Left forelimb (tissue), 1 donor: Measurements from ENCODE around the gene TTYH1.
"Not testable (repeated sequence)": the region's sequence is repeated elsewhere in the genome, so short reads cannot be mapped to it uniquely, and the experiment has no call there.

Experiments
- DNase-seq: peaks from one replicate; pipeline ENCODE4 v3.0.0-alpha.2; 2018; ENCODE audit warnings: low spot score

The TTYH1 gene

GRCh38 chr19:54461210-54461609 is 45.9 kb downstream of the TTYH1 start:
- no peak for DNase-seq

DNA sequence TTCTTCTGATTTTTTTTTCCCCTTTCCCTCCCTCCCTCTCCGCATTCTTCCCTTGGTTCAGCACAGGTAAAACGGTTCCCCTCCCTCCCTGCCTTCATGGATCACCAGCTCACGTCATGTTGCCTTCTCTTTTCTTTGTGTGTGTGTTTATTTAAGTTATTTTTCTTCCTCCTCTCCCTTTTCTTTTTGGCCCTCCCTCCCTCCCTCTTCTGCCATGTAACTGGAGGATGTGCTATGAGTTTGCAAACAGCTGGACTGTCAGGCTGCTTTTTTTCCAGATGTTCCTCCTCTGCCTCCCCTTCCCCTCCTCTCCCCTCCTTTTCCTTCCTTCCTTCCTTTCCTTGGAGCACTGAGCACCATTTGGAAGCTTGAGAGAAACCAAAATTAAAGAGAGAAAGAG is 46.3 kb downstream of the TTYH1 start:
- DNase-seq, result no peak

DNA sequence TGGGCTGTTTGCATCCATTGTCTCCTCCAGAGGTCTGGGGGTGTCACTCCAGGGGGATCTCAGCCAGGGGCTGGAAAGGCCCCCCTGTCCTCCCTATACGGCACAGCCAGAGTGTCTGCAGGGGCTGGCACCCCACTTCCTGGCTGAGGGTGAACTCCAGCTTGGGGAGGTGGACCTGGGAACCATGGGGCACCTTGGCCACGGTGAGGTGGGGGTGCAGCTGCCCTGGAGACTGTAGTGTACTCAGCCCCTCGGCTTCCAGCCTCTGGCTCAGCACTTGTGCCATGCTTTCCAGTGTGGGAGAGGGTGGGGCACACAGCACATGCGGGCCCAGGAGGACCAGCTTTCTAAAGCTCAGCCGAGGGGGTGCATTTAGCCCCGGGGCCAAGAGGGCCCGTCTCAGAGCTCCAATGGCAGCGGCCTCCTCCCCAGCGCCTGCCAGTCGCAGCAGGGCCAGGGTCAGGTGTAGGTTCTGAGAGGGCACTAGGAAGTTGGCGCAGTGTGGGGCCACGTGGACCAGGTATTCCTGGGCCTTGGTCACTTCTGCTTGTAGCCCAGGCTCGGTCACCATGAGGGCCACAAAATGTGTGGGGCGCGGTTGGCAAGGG is 46.9 kb downstream of the TTYH1 start:
- no peak for DNase-seq

DNA sequence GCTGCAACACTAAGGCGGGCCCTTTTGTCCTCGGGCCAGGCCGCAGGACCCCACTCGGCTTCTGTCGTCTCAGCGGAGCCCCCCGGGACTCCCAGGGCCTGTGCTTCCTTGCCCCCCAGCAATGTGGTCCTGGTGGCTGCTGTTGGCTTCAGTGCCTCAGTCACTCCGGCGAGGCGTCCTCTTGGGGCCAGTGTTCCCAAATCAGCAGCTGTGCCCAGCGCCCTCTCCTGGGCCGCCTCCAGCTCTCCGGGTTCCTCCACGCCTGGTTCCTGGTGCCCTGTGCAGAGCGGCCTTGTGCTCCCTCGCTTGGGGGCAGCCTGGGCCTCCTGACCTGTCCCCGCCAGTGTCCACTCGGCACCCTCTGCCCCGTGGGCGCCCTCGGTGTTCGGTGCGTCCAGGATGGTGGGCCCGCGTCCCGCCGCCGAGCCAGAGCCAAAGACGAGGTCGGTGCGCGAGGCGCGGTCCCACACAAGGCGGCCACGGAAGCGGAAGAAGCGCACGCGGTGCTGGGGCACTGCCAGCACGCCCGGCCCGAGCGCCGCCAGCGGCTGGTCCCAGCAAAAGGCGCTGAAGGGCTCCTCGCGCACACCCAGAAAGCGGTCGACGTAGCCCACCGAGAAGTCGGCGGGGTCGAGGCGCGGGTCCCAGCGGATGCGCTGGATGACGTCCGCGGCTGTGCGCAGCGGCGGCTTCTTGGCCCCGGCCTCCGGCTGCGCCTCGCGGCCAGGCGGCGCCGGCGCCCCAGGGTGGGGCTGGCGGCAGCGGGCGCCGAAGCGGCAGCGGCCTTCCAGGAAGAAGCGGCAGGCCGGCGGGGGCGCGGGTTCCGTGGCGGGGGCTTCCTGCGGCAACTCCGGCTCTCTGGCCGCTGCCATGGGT is 47.6 kb downstream of the TTYH1 start:
- peak; percentile 89 for DNase-seq

GRCh38 chr19:54463531-54464043 is 48.3 kb downstream of the TTYH1 start, which contains the start of gene LENG9:
LENG9 (minus strand) TSS chr19:54463778; CDS start chr19:54463526, 252 bp downstream.
- peak; percentile 95 for DNase-seq

DNA sequence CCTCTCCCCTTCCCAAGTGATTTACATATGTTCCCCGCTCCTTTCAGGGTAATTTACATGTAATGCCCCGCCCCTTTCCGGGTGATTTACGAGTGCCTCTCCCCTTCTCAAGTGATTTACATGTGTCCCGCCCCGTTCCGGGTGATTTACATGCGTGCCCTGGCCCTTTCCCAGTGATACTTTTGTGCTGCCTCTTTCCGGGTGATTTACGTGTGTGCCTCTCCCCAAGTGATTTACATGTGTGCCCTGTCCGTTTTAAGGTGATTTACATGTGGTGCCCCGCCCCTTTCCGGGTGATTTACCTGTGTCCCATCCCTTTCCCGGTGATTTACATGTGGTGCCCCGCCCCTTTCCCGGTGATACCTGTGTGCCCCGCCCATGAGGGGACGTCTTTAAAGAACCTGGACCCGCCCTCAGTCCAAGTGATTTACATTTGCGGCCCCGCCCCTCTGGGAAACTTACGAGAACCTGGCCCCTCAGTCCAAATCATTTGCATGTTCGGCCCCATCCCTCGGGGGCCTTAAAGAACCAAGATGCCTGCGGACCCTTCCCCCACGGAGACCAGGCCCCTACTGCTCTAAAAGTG is 48.9 kb downstream of the TTYH1 start:
- peak; percentile 87 for DNase-seq

DNA sequence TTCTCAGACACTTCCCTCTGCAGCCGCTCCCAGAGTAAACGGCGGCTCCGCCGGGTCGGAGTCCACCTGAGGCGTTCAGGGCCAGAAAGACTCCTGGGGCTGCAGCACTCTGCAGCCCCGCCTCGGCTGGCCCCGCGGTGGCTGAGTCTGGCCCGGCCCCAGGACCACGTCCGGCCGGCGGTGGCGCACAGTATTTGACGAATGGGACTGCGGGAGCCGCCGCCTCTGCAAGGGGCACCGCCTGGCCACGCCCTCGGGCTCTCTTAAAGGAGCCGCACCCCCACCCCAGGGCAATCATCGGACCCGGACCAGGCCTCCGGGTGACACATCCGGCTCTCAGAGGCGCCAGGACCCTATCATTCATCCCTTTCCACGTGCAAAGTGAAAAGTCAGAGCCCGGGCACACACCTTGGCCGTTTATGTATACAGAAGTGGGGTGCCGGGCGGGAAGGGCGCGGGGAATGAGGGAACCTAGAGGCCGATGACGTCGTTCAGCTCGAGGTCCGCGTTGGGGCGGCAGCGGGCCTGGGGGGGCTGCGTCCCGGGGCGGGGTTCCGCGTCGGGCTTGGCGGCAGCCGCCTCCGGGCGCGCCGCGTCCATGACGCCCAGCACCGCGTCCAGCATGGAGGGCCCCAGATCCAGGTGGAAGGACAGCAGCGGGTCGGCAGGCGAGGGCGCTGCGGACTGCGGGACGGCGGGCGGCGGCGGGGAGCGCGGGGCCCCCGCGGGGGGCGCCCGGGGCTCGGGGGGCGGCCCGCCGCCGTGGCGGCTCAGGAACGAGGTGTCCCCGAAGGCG is 49.6 kb downstream of the TTYH1 start:
- DNase-seq, result peak; percentile 91

DNA sequence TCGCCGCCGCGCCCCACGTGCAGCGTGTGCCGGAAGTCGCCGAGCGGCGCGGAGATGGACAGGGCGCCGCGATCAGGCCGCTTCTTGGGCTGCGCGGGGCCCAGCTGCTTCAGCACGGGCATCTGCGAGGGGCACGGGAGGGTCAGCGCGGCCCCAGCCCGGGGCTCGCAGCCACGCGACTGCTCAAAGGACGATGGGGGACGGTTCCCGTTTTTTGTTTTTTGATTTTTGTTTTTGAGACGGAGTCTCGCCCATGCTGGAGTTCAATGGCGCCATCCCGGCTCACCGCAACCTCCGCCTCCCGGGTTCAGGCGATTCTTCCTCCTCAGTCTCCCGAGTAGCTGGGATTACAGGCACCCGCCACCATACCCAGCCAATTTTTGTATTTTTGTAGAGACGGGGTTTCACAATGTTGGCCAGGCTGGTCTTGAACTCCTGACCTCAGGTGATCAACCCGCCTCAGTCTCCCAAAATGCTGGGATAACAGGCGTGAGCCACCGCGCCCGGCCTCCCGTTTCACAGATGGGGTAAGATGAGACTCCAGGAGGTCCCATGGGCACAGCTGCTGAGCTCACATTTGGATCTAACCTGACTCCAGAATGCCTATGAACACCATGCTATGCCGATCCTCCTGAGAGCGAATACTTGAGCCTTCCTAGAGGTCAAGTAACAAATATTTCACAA is 50.3 kb downstream of the TTYH1 start:
- DNase-seq, result no peak

GRCh38 chr19:54466110-54466480 is 50.8 kb downstream of the TTYH1 start:
- DNase-seq, result not testable (repeated sequence)

GRCh38 chr19:54469496-54469934 is 54.3 kb downstream of the TTYH1 start:
- DNase-seq, result no peak

GRCh38 chr19:54470276-54470887 is 55.1 kb downstream of the TTYH1 start:
- DNase-seq, result no peak

DNA sequence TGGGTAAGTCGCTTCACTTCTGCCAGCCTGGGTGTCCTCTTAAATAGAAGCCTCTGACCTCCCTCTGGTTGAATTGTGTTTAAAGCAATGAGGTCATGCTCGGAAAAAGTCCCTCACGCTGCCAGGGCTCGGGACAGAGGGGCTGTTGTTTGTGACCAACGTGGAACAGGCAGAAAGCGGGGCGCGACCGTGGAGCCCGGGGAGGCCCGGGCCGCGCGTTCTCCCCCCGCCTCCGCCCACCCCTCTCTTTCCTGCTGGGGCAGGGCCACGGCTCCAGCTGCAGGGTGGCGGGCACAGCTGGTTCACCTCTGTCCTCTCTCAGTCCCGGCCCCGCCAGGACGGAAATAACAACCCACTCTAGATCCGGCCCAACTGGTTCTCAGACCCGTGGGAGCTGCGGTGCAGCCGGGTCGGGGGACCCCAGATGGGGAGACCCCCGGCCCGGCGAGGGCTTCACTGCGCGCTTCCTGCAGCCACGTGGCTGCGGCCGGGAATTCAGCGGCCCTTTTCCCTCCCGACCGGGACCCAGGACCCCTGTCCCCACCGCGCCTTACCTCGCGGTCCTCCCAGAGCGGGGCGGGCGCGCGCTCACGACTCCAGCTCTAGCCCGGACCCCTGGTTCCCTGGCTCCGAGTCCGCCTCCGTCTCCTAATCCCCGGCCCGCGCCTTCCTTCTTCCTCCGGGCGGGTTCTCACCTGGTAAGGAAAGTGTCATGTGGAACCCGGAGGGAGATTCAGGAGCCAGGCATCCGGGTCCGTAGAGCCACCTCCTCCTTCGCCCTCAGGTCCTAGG is 55.9 kb downstream of the TTYH1 start:
- no peak for DNase-seq

- peak; percentile 96 for DNase-seq
Observed at GRCh38 chr19:54473071-54473891, 58.0 kb downstream of the TTYH1 start, which contains the start of gene CDC42EP5. CDC42EP5 (minus strand) TSS chr19:54473296; CDS start chr19:54465547, 7,749 bp downstream.

GRCh38 chr19:54473892-54474372 is 58.7 kb downstream of the TTYH1 start:
- no peak for DNase-seq

GRCh38 chr19:54475706-54476105 is 60.4 kb downstream of the TTYH1 start:
- DNase-seq, result no peak

GRCh38 chr19:54477650-54478049 is 62.4 kb downstream of the TTYH1 start:
- DNase-seq, result no peak

DNA sequence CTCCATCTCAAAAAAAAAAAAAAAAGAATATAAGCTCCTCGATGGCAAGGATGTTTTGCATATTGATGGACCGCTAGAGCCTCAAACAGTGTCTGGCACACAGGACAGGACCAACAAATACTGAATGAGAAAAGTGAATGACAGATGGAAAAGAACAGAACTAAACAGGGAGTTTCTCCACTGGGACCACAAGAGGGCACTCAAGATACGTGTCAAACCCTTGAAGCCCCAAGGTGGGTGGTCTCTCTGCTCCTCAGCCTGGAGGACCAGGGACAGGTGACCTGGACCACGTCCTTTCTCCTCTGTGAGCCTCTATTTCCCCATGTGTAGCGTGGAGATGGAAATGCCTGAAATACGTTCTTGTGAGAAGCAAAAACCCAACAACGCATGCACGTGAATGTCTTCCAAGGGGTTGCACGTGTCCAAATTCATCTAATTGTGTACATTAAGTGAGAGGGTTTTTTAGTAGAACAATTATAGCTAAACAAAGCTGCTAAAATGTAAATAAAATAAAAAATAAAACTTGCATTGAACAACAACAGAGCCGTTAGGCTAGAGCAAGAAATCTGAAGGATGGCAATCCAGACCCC is 63.5 kb downstream of the TTYH1 start:
- no peak for DNase-seq

DNA sequence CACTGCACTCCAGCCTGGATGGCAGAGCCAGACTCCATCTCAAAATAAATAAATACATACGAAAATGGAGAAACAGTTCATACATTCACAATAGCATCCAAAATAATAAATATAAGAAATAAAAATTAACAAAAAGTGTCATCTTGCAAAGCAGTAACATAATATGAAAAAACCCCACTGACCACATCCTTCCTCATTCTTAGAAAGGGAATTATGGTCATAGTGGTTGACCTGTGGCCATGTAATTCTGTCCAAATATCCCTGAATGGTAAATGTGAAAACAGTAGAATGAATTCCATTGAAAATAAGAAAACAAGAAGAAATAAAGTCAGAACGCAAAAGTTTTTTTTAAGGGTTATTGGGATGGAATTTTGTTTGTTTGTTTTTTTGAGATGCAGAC is 64.8 kb downstream of the TTYH1 start:
- no peak for DNase-seq
